OCI-LY7 (cell line): ENCODE measurements around the gene CASP9. TPM values are rescaled to one million over a fixed set of nuclear protein-coding genes. Genes with fewer than 3 reads are reported as not detected.
"Not testable (repeated sequence)": the region's sequence is repeated elsewhere in the genome, so short reads cannot be mapped to it uniquely, and the experiment has no call there.

Experiments used
- BruUV-seq: library from RNA; stranded (reverse); fragments of 400-500 nt; replicated peaks from 2 replicates; lab custom pipeline; 2021; lab: Mats Ljungman, UMichigan
- CTCF ChIA-PET: fragments of 300-600 bp; sonication (Branson Sonifier 250); formaldehyde crosslinking; loops from one replicate; lab custom pipeline; 2022; ENCODE audit warnings: antibody characterized with exemption; ENCODE audit not compliant: unreplicated experiment; lab: Charles Lee
- POLR2A ChIA-PET: fragments of 300-600 bp; sonication (Branson Sonifier 250); formaldehyde crosslinking; loops from one replicate; lab custom pipeline; 2022; ENCODE audit warnings: antibody characterized with exemption; lab: Charles Lee
- DNase-seq: peaks from one replicate; pipeline ENCODE4 v3.0.0-alpha.2; 2015; ENCODE audit warnings: low spot score
- H2AFZ ChIP-seq: fragments of 200-600 bp; sonication (generic), shearing (Covaris generic); 2 replicates; pipeline ENCODE4 v1.6.1; 2014; ENCODE audit warnings: mild to moderate bottlenecking, antibody characterized with exemption, low read length, moderate library complexity
- H3K27ac ChIP-seq: fragments of 200-600 bp; sonication (generic); 2 replicates; pipeline ENCODE4 v1.5.1; 2014; ENCODE audit warnings: mixed run types, low read depth, mild to moderate bottlenecking, moderate library complexity, low read length, inconsistent platforms; ENCODE audit not compliant: poor library complexity, severe bottlenecking
- H3K36me3 ChIP-seq: fragments of 200-600 bp; sonication (generic); 2 replicates; pipeline ENCODE4 v1.6.1; 2014; ENCODE audit warnings: mild to moderate bottlenecking, antibody characterized with exemption, low read length, moderate library complexity, mixed read lengths; ENCODE audit not compliant: insufficient read depth
- H3K4me1 ChIP-seq: fragments of 200-600 bp; sonication (generic); 2 replicates; pipeline ENCODE4 v1.5.1; 2014; ENCODE audit warnings: mild to moderate bottlenecking, low read length; ENCODE audit not compliant: insufficient read depth, poor library complexity, severe bottlenecking
- H3K4me2 ChIP-seq: fragments of 200-600 bp; sonication (generic); 2 replicates; pipeline ENCODE4 v1.6.1; 2014; ENCODE audit warnings: mild to moderate bottlenecking, low read length
- H3K4me3 ChIP-seq: fragments of 200-600 bp; sonication (generic); 2 replicates; pipeline ENCODE4 v1.5.1; 2014; ENCODE audit warnings: mild to moderate bottlenecking, low read depth, low read length; ENCODE audit not compliant: poor library complexity, severe bottlenecking
- H3K79me2 ChIP-seq: fragments of 200-600 bp; sonication (generic); 2 replicates; pipeline ENCODE4 v1.6.1; 2016; ENCODE audit warnings: low read depth, mild to moderate bottlenecking, low read length, moderate library complexity, mixed read lengths; ENCODE audit not compliant: insufficient read depth
- H3K9me2 ChIP-seq: fragments of 200-600 bp; sonication (generic); 2 replicates; pipeline ENCODE4 v1.6.1; 2016; ENCODE audit warnings: mild to moderate bottlenecking, low read length, mixed read lengths; ENCODE audit not compliant: insufficient read depth
- H3K9me3 ChIP-seq: fragments of 200-600 bp; sonication (generic); 2 replicates; pipeline ENCODE4 v1.6.1; 2014; ENCODE audit warnings: mild to moderate bottlenecking, mixed run types, low read length, mixed read lengths
- H4K20me1 ChIP-seq: fragments of 200-600 bp; sonication (generic); 2 replicates; pipeline ENCODE4 v1.6.1; 2014; ENCODE audit warnings: mild to moderate bottlenecking, antibody characterized with exemption, low read length, moderate library complexity, mixed read lengths; ENCODE audit not compliant: insufficient read depth
- EZH2phosphoT487 ChIP-seq: fragments of 200-600 bp; sonication (generic); IDR thresholded peaks from 2 replicates; pipeline ENCODE4 v1.6.1; 2018; ENCODE audit warnings: low read depth, borderline replicate concordance, mild to moderate bottlenecking, mixed run types, antibody characterized with exemption, low read length, moderate library complexity, mixed read lengths
- intact Hi-C: fragments of 100-400 bp; cut with micrococcal nuclease; formaldehyde crosslinking; loops from one replicate; pipeline ENCODE4 v1.10.0; 2022; ENCODE audit not compliant: unreplicated experiment
- total RNA-seq, 2 experiments: library from RNA; depleted of rRNA in 1 of 2; stranded (reverse); fragments of >200 nt in 1 of 2; shearing (Covaris generic) in 1 of 2; gene quantifications; 2 replicates each; pipeline ENCODE4 v1.2.3, GENCODE V29; 2014 to 2022
- TF ChIP-seq, protein P1 (sequence below): fragments of 200-600 bp; sonication (generic); conservative IDR thresholded peaks from 2 replicates; pipeline ENCODE4 v1.5.1; 2014; ENCODE audit warnings: mild to moderate bottlenecking, antibody characterized with exemption, low read length, moderate library complexity, mixed read lengths

The CASP9 gene
- total RNA-seq, 2 experiments from 2014 or later = 14.5 to 17.6 TPM

DNA sequence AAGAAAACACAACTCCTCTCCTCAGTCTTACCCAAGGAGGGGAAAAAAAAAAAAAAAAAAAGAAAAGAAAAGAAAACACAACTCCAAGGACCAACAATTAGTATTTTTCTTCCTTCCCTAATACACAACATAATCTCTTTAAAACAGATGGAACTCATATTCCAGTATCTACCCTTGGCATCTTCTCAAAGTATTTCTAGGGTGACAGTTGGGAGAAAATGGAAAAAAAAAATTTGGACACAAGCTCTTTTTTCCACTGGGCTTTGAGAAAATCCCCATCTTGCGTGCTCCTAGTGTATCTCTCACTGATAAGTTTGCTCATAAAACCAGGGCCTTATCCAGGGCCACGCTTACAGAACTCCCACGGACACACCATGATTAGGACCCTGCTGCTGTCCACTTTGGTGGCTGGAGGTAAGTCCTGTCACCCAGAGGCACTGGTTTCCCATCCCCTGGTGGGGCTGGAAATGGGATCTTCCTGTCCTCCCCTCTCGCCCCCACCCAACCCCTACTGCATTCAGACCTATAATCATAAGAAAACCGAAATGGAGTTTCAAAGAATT, 48.2 kb downstream of the CASP9 start, which contains the start of gene CELA2B:
Gene CELA2B, plus strand, starts transcription at position 353 of the 563 bp plus-strand sequence. Its CDS starts 22 bp downstream, at position 375.
- Histone ChIP-seq H3K4me3 (no peak within 1 kb of the TSS), H3K36me3 (no peaks in the 10 kb centered on the region), H3K4me1 (no peaks in the 10 kb centered on the region), H3K79me2 (no peaks in the 10 kb centered on the region), H2AFZ (no peak within 1 kb of the TSS), H4K20me1 (no peaks in the 10 kb centered on the region), H3K9me2 (no peaks in the 10 kb centered on the region), H3K4me2 (no peak within 1 kb of the TSS), H3K27ac (no peak within 1 kb of the TSS), H3K9me3 (no peaks in the 10 kb centered on the region)
- BruUV-seq = no TSS peak
- intact Hi-C loops = no loop called here
- DNase-seq = no peak
- CTCF ChIA-PET = no interaction called here
- no peak for TF ChIP-seq EZH2phosphoT487
- TF ChIP-seq, protein P1, sequence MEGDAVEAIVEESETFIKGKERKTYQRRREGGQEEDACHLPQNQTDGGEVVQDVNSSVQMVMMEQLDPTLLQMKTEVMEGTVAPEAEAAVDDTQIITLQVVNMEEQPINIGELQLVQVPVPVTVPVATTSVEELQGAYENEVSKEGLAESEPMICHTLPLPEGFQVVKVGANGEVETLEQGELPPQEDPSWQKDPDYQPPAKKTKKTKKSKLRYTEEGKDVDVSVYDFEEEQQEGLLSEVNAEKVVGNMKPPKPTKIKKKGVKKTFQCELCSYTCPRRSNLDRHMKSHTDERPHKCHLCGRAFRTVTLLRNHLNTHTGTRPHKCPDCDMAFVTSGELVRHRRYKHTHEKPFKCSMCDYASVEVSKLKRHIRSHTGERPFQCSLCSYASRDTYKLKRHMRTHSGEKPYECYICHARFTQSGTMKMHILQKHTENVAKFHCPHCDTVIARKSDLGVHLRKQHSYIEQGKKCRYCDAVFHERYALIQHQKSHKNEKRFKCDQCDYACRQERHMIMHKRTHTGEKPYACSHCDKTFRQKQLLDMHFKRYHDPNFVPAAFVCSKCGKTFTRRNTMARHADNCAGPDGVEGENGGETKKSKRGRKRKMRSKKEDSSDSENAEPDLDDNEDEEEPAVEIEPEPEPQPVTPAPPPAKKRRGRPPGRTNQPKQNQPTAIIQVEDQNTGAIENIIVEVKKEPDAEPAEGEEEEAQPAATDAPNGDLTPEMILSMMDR = no peak
- POLR2A ChIA-PET = no interaction called here

DNA sequence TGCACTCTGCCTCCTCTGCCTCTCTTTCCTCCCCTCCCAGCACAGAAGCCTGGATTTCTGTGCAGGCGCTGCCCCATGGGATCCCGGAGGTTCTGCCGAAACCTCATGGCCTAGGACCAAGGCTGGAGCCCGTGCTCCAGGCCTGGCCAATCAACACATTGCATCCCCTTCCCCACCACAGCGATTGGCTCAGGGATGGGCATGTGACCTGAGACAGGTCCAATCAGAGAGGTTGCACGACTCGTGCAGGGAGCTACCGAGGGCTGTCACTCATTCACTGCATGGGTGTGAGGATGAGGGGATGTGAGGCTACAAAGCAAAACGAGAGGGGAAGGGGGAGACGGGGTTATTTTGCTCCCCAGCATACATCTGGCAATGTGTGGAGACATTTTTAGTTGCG, 51.4 kb downstream of the CASP9 start:
- ChIA-PET CTCF (no interaction called here), POLR2A (no interaction called here)
- Histone ChIP-seq H4K20me1 (no peaks in the 10 kb centered on the region), H3K79me2 (no peaks in the 10 kb centered on the region), H3K36me3 (no peaks in the 10 kb centered on the region), H3K9me3 (no peaks in the 10 kb centered on the region), H3K9me2 (no peaks in the 10 kb centered on the region), H3K27ac (no peak overlapping the region), H2AFZ (no peak overlapping the region), H3K4me1 (no peaks in the 10 kb centered on the region), H3K4me3 (no peak overlapping the region), H3K4me2 (no peak overlapping the region)
- DNase-seq = no peak
- intact Hi-C loops = no loop called here
- no TSS peak for BruUV-seq
- TF ChIP-seq EZH2phosphoT487 = no peak
- TF ChIP-seq, protein P1 = no peak

DNA sequence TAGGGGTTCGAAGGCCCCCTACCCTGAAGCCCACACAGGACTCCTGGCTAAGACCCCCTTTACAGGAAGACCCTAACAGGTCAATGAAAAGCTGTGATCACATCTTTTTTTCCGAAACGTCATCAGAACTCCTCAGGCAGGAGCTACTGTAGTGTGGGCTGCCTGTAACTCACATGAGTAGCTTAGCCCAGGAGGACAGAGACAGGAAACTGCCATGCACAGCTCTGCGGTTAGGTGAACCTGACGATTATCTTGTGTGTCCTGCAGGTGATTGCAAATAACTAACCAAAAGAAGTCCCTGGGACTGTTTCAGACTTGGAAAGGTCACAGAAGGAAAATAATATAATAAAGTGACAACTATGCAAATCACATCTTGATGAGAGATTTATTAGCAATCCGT, 52.3 kb downstream of the CASP9 start:
- H3K9me3 ChIP-seq, H3K27ac ChIP-seq, DNase-seq, CTCF ChIA-PET, H3K4me1 ChIP-seq, H4K20me1 ChIP-seq, H3K4me3 ChIP-seq, H3K9me2 ChIP-seq, H3K36me3 ChIP-seq, intact Hi-C loops, H3K79me2 ChIP-seq, H3K4me2 ChIP-seq, BruUV-seq, H2AFZ ChIP-seq: not testable (repeated sequence)
- POLR2A ChIA-PET = interaction anchor here (0.6 kb wide), 1 partner anchor 34 kb away, joined by 3 read pairs; no protein-coding TSS in a partner anchor

DNA sequence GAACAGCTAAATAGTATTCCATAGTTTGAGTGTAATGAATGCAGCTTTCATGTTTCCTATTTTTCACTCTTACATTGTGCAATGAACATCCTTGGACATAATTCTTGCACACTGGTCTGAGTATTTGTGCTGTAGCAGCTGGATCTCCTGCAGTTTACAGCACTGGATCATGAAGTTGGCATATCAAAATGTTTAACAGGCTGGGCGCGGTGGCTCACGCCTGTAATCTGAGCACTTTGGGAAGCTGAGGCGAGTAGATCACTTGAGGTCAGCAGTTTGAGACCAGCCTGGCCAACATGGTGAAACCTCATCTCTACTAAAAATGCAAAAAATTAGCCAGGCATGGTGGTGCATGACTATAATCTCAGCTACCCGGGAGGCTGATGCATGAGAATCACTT, 52.9 kb downstream of the CASP9 start:
- CTCF ChIA-PET, H3K4me1 ChIP-seq, intact Hi-C loops, BruUV-seq, H3K36me3 ChIP-seq, H3K79me2 ChIP-seq, DNase-seq, POLR2A ChIA-PET, H3K9me2 ChIP-seq, H3K4me2 ChIP-seq, H4K20me1 ChIP-seq, H3K9me3 ChIP-seq, H3K4me3 ChIP-seq, H3K27ac ChIP-seq, H2AFZ ChIP-seq: not testable (repeated sequence)

DNA sequence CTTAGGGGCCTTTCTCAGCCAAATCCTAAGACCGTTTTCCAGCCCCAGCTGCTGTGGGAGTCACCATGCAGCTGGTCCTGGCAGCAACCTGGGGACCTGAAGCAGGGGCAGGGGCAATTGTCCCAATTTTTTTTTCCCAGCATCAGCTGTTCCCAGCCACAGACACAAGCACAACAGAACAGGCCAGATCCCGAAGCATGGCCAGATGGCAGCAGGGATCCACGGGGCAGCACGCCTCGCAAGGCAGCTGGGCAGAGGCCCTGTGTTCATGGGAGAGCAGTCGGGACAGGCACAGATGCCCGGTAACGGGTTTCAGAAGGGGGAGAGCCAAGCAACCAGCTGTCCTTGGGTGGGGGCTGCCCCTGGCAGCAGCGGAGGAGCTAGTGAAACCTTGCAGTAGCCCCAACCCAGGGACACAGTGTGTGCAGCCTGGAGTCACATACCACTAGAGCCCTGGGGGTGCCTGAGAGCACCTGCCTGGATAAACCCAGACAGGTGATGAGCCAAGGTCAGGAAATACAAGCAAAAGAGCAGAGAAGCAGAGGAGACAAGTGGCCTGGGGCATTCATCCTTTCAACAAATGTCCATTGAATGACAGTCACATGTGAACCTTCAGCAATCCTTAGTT, 54.1 kb downstream of the CASP9 start:
- CTCF ChIA-PET, H3K9me2 ChIP-seq, intact Hi-C loops, H3K4me2 ChIP-seq, H3K9me3 ChIP-seq, H3K4me1 ChIP-seq, H4K20me1 ChIP-seq, BruUV-seq, POLR2A ChIA-PET, H3K79me2 ChIP-seq, H3K27ac ChIP-seq, H3K36me3 ChIP-seq, H2AFZ ChIP-seq, DNase-seq, H3K4me3 ChIP-seq: not testable (repeated sequence)
